ENCODE results near the gene TLK1.

DNA sequence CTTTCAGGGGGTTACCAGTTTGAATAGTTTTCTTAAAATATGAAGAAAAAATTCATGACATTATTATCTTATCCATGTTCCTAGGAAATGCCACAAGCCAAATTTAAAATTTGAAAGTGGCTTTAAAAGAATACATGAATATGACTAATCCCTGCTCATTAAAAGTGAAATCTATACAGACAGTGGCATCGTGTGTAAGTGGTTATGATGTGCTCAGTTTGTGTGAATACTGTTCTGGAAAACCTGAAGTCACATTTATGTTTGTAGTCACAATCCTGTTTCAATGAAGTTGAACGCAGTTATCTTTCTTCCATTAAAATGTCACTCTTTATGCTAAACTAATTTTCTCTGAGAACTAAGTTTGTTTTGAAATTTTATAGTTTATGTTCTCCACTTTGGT is 155.9 kb downstream of the TLK1 start:
- TF ChIP-seq, protein P1, sequence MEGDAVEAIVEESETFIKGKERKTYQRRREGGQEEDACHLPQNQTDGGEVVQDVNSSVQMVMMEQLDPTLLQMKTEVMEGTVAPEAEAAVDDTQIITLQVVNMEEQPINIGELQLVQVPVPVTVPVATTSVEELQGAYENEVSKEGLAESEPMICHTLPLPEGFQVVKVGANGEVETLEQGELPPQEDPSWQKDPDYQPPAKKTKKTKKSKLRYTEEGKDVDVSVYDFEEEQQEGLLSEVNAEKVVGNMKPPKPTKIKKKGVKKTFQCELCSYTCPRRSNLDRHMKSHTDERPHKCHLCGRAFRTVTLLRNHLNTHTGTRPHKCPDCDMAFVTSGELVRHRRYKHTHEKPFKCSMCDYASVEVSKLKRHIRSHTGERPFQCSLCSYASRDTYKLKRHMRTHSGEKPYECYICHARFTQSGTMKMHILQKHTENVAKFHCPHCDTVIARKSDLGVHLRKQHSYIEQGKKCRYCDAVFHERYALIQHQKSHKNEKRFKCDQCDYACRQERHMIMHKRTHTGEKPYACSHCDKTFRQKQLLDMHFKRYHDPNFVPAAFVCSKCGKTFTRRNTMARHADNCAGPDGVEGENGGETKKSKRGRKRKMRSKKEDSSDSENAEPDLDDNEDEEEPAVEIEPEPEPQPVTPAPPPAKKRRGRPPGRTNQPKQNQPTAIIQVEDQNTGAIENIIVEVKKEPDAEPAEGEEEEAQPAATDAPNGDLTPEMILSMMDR (IDR thresholded peaks at IDR 0.05; ENCODE audit: poor library complexity) = no peak
- TF ChIP-seq EZH2 (IDR thresholded peaks at IDR 0.05; ENCODE audit: borderline replicate concordance) = no peak
